Upper lobe of left lung (tissue), 4 donors: ENCODE data around the gene ZNF205.

Experiments used
- CTCF ChIP-seq, 6 experiments: fragments of 450-650 bp in 4 of 6; fragments of 200-600 bp in 2 of 6; sonication (generic) in 2 of 6; IDR thresholded peaks; one replicate each; pipeline ENCODE4 v1.5.1; 2016 to 2019; ENCODE audit warnings: antibody characterized with exemption in 6 of 6
- EP300 ChIP-seq, 4 donors: sonication (generic); formaldehyde crosslinking; IDR thresholded peaks; one replicate each; pipeline ENCODE4 v1.5.1; 2017; ENCODE audit warnings: antibody characterized with exemption in 4 of 4, control low read depth in 2 of 4
- POLR2A ChIP-seq, 4 donors: fragments of 450-650 bp; IDR thresholded peaks; one replicate each; pipeline ENCODE4 v1.5.1; 2016 to 2017; ENCODE audit warnings: antibody characterized with exemption in 4 of 4, mild to moderate bottlenecking in 2 of 4
- POLR2AphosphoS5 ChIP-seq, 2 donors: sonication (generic); formaldehyde crosslinking; IDR thresholded peaks; one replicate each; pipeline ENCODE4 v1.5.1; 2017; ENCODE audit warnings: antibody characterized with exemption in 2 of 2

- no peak for TF ChIP-seq CTCF (IDR thresholded peaks at IDR 0.05)
- TF ChIP-seq POLR2A (IDR thresholded peaks at IDR 0.05), result no peak
- no peak for TF ChIP-seq EP300 (IDR thresholded peaks at IDR 0.05)
- TF ChIP-seq POLR2AphosphoS5 (IDR thresholded peaks at IDR 0.05), result no peak
Measured at GRCh38 chr16:3115003-3115402, 2.6 kb downstream of the ZNF205 start.
